ENCODE measurements around the gene TRMT61A. TPM values are rescaled to one million over a fixed set of nuclear protein-coding genes. Genes with fewer than 3 reads are reported as not detected.

The TRMT61A gene
- total and polyA plus RNA-seq, 2 of the 13 experiments (the other 11 are each of a cell fraction or from before 2014, with no cell fraction given), result 6.5 to 13.6 TPM

- TF ChIP-seq CCAR2 (optimal IDR thresholded peaks at IDR 0.05; ENCODE audit: low read depth, low read length) (no peak), ZNF644 (CRISPR knock-in tag; IDR thresholded peaks at IDR 0.05; ENCODE audit: low read depth) (no peak), KDM2A (CRISPR knock-in tag; IDR thresholded peaks at IDR 0.05; ENCODE audit: borderline replicate concordance, low read depth) (peak; percentile 35), ONECUT2 (CRISPR knock-in tag; IDR thresholded peaks at IDR 0.05) (no peak), ZNF766 (CRISPR knock-in tag; IDR thresholded peaks at IDR 0.05; ENCODE audit: borderline replicate concordance) (no peak), CHD4 (IDR thresholded peaks at IDR 0.05; ENCODE audit: borderline replicate concordance, low read length) (peak; percentile 89; the same call in 1 of the 2 replicates), CENPX (CRISPR knock-in tag; IDR thresholded peaks at IDR 0.05) (no peak), EHMT2 (IDR thresholded peaks at IDR 0.05; ENCODE audit: borderline replicate concordance, low read depth, low read length) (no peak), AFF4 (CRISPR knock-in tag; IDR thresholded peaks at IDR 0.05) (no peak), ZNF7 (CRISPR knock-in tag; IDR thresholded peaks at IDR 0.05) (no peak), ZSCAN30 (CRISPR knock-in tag; IDR thresholded peaks at IDR 0.05) (no peak), EEA1 (CRISPR knock-in tag; IDR thresholded peaks at IDR 0.05; ENCODE audit: borderline replicate concordance) (no peak; the same call in 1 of the 2 replicates), FOXO4 (CRISPR knock-in tag; conservative IDR thresholded peaks at IDR 0.05) (no peak), ZNF557 (CRISPR knock-in tag; IDR thresholded peaks at IDR 0.05) (no peak), ZNF776 (CRISPR knock-in tag; IDR thresholded peaks at IDR 0.05) (no peak), HNF4A (CRISPR knock-in tag; IDR thresholded peaks at IDR 0.05) (0 out of 2 replicates have a peak, but pooled peaks have one; percentile 24), ZNF782 (CRISPR knock-in tag; IDR thresholded peaks at IDR 0.05; ENCODE audit: borderline replicate concordance) (0 out of 2 replicates have a peak, but pooled peaks have one; percentile 17), SRSF9 (IDR thresholded peaks at IDR 0.05; ENCODE audit: borderline replicate concordance, insufficient read depth, low read depth, low read length, poor library complexity, severe bottlenecking) (no peak), ZNF20 (CRISPR knock-in tag; IDR thresholded peaks at IDR 0.05) (no peak)
These were observed 20.6 kb downstream of the TRMT61A start (continued) for GRCh38 chr14:103549361-103550311.
